Aorta (tissue), 5 donors: ENCODE measurements around the gene DIAPH2. TPM values are rescaled to one million over a fixed set of nuclear protein-coding genes. Genes with fewer than 3 reads are reported as not detected.
"Not testable (repeated sequence)": the region's sequence is repeated elsewhere in the genome, so short reads cannot be mapped to it uniquely, and the experiment has no call there.

ENCODE experiments used
- ATAC-seq: fragments of 200-7000 bp; cut with Tn5 transposase; one replicate; pipeline ENCODE4 v1.9.1; 2022; ENCODE audit warnings: moderate library complexity; ENCODE audit not compliant: low FRiP score
- DNase-seq, 2 donors: peaks; one replicate each; pipeline ENCODE4 v3.0.0-alpha.2; 2020
- H3K27ac ChIP-seq, 2 donors: one replicate each; pipeline ENCODE4 v1.5.1; 2013; ENCODE audit warnings: low read length in 2 of 2, mild to moderate bottlenecking in 2 of 2, moderate library complexity in 2 of 2, control low read depth in 1 of 2, inconsistent platforms in 1 of 2, low read depth in 1 of 2
- H3K27me3 ChIP-seq, 2 donors: one replicate each; pipeline ENCODE4 v1.6.1; 2013; ENCODE audit warnings: control low read depth in 1 of 2, low read length in 1 of 2, mild to moderate bottlenecking in 1 of 2, moderate library complexity in 1 of 2; ENCODE audit not compliant: insufficient read depth in 2 of 2, control insufficient read depth in 1 of 2
- H3K36me3 ChIP-seq, 2 donors: one replicate each; pipeline ENCODE4 v1.6.1; 2013; ENCODE audit warnings: control low read depth in 1 of 2, low read length in 1 of 2, mild to moderate bottlenecking in 1 of 2; ENCODE audit not compliant: insufficient read depth in 2 of 2, control insufficient read depth in 1 of 2
- H3K4me1 ChIP-seq, 2 donors: one replicate each; pipeline ENCODE4 v1.6.1; 2013; ENCODE audit warnings: low read length in 2 of 2, control low read depth in 1 of 2, mild to moderate bottlenecking in 1 of 2, moderate library complexity in 1 of 2; ENCODE audit not compliant: insufficient read depth in 2 of 2, control insufficient read depth in 1 of 2
- H3K4me3 ChIP-seq, 2 donors: one replicate each; pipeline ENCODE4 v1.5.1; 2013; ENCODE audit warnings: low read length in 2 of 2, control low read depth in 1 of 2, mild to moderate bottlenecking in 1 of 2
- H3K9me3 ChIP-seq: one replicate; pipeline ENCODE4 v1.6.1; 2013; ENCODE audit warnings: mild to moderate bottlenecking, low read length; ENCODE audit not compliant: control insufficient read depth
- WGBS, 2 donors: extraction: QIAGEN DNeasy Blood & Tissue Kit; methylation state at CpG; one replicate each; pipeline ENCODE4 v1.1.7; 2013; 5-methylcytosine and 5-hydroxymethylcytosine counted together
- intact Hi-C, 2 donors: fragments of 100-400 bp; cut with DNase I; formaldehyde crosslinking; loops; one replicate each; pipeline versions ENCODE4 v1.14.2 to v1.15.0; 2022
- polyA plus RNA-seq, 2 donors: library from polyadenylated mRNA; stranded (reverse); fragments of 200-250 nt; gene quantifications; one replicate each; pipeline ENCODE4 v1.2.3, GENCODE V29; 2013
- total RNA-seq, 2 donors: library from RNA; stranded (reverse); fragmentation: NEBNext Ultra II Directional; extraction: Animal tissue kit (Norgen Biotek cat#: 25700); gene quantifications; one replicate each; pipeline ENCODE4 v1.2.1, GENCODE V29; 2021
- donor health status: healthy with polysubstance abuse.
- donor health status: Bipolar disorder and iron deficiency.
- donor health status: DM: no; HTN: no; CAD: no.
- donor health status: DM: no; HTN: no; CAD: no.
- donor health status: DM: yes; HTN: yes; CAD: no.

Gene DIAPH2
- total and polyA plus RNA-seq, 4 donors, result 6.5 to 48.4 (median 29.9) TPM

GRCh38 chrX:96843566-96843965 is 158.9 kb downstream of the DIAPH2 start:
- intact Hi-C loops, result no loop called here
- ATAC-seq (no peak), DNase-seq (no peak)
- 47 to 58% methylated on average over 5 of the region's 5 CpGs for WGBS, 2 donors
- H3K9me3 ChIP-seq, result no peaks in the 10 kb centered on the region
- no peaks in the 10 kb centered on the region for H3K36me3 ChIP-seq
- H3K4me3 ChIP-seq, result no peak overlapping the region
- no peaks in the 10 kb centered on the region for H3K4me1 ChIP-seq
- H3K27me3 ChIP-seq, result no peaks in the 10 kb centered on the region
- no peak overlapping the region for H3K27ac ChIP-seq

DNA sequence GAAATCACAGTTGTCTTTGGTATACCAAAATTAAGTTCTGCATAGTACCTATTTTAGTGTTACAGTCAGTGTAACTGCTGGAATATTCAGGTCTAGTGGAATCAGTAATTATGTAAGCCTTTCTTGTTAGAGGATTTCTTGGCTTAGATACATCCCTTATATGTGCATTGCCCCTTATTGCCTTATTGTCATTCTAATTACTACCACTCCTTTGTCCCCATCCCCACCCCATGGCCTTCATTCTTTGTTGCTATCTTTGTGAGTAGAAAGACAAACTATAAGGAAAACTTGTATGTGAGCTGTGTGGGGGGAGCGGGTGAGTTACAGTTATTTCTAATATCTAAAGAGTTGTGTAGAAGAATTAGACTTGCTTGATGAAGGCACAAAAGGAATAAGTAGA is 162.2 kb downstream of the DIAPH2 start:
- no peak overlapping the region for H3K4me3 ChIP-seq
- no peaks in the 10 kb centered on the region for H3K4me1 ChIP-seq
- WGBS, 2 donors, result 83 to 99% methylated on average over 1 of the region's 1 CpG
- H3K9me3 ChIP-seq, result no peaks in the 10 kb centered on the region
- no peak overlapping the region for H3K27ac ChIP-seq
- ATAC-seq, result no peak
- no peaks in the 10 kb centered on the region for H3K36me3 ChIP-seq
- no peaks in the 10 kb centered on the region for H3K27me3 ChIP-seq
- intact Hi-C loops, result no loop called here
- no peak for DNase-seq

GRCh38 chrX:96859422-96859821 is 174.8 kb downstream of the DIAPH2 start:
- DNase-seq, H3K27ac ChIP-seq, intact Hi-C loops, H3K4me3 ChIP-seq, ATAC-seq, H3K4me1 ChIP-seq, H3K27me3 ChIP-seq, H3K9me3 ChIP-seq, H3K36me3 ChIP-seq: not testable (repeated sequence)
- WGBS, 2 donors, result 95 to 100% methylated on average over 4 of the region's 4 CpGs

DNA sequence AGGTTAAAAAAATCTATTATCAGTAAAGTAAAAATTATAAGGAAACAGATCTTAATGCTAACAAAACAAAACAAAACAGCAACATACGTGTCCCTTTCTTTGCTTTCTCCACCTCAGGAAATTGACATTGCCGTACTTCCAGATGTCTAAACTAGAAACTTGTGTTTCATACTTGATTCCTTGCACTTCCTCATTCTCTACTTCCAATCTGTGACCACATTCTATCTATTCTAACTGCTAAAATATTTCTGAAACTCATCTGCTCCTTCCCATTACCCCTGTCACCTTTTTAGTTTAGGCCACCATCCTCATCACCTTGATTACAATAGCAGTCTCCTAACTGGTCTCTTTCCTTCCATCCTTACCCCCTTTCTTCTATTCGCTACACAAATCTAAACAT is 176.6 kb downstream of the DIAPH2 start:
- H3K4me3 ChIP-seq, result no peak overlapping the region
- WGBS, 2 donors, result 78 to 81% methylated on average over 3 of the region's 3 CpGs
- H3K27ac ChIP-seq, result no peak overlapping the region
- no peaks in the 10 kb centered on the region for H3K9me3 ChIP-seq
- DNase-seq (no peak), ATAC-seq (no peak)
- no peaks in the 10 kb centered on the region for H3K36me3 ChIP-seq
- H3K27me3 ChIP-seq, result no peaks in the 10 kb centered on the region
- H3K4me1 ChIP-seq, result no peaks in the 10 kb centered on the region
- intact Hi-C loops, result no loop called here

DNA sequence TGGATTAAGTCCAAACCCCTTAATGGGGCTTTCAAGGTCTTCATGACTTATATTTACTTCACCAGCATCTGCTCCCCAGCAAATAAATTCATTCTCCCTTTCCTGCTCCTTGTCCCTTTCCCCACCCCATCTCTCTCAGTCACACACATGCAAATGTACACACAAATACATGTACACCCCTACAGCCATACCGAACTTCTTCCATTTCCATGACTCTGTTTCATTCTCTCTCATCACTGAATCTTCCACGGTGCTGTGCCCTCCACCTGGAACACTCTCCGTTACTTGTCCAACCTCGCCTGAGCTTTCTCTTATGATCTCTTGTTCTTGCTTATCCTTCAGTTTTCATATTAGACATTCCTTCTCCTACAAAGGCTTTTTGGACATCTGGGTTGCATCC is 177.0 kb downstream of the DIAPH2 start:
- 88 to 97% methylated on average over 4 of the region's 4 CpGs for WGBS, 2 donors
- ATAC-seq, result no peak
- no peak overlapping the region for H3K4me3 ChIP-seq
- H3K36me3 ChIP-seq, result no peaks in the 10 kb centered on the region
- no peaks in the 10 kb centered on the region for H3K4me1 ChIP-seq
- no peaks in the 10 kb centered on the region for H3K9me3 ChIP-seq
- intact Hi-C loops, result no loop called here
- no peak overlapping the region for H3K27ac ChIP-seq
- H3K27me3 ChIP-seq, result no peaks in the 10 kb centered on the region
- no peak for DNase-seq

DNA sequence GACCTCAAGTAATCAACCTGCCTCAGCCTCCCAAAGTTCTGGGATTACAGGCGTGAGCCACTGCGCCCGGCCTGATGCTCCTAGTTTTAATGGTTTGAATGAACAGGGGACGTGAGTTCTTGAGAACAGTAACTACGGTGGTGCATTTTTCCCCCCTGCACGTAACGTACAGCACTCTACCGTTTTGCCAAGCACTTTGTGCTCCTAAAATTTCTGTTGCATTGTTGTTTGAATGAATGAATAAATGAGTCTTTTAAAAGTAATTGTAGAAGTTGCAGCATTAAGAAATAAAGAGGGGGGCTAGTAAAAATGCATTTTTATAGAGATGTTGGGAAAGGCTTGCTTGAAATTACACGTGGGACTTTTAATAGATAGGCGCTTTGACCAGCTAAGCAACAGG is 199.0 kb downstream of the DIAPH2 start, which contains the start of gene RPA4:
Gene RPA4 (plus strand): TSS at position 301 of the 400 bp plus-strand sequence. CDS start 403 bp downstream, outside the sequence.
- Histone ChIP-seq H3K36me3 (peaks cover 0 to 3% of the 10 kb centered on the region in 2 donors), H3K4me1 (no peaks in the 10 kb centered on the region), H3K27ac (no peak within 1 kb of the TSS), H3K9me3 (no peaks in the 10 kb centered on the region), H3K4me3 (no peak within 1 kb of the TSS), H3K27me3 (no peaks in the 10 kb centered on the region)
- 91 to 97% methylated on average over 10 of the region's 10 CpGs for WGBS, 2 donors
- ATAC-seq, result no peak
- no peak for DNase-seq
- intact Hi-C loops, result no loop called here

- intact Hi-C loops, result no loop called here
- no peak overlapping the region for H3K27ac ChIP-seq
- no peaks in the 10 kb centered on the region for H3K4me1 ChIP-seq
- ATAC-seq (no peak), DNase-seq (no peak)
- no peaks in the 10 kb centered on the region for H3K9me3 ChIP-seq
- no peak overlapping the region for H3K4me3 ChIP-seq
- peaks cover 0 to 3% of the 10 kb centered on the region in 2 donors for H3K36me3 ChIP-seq
- WGBS, 2 donors, result 92 to 98% methylated on average over 13 of the region's 13 CpGs
- no peaks in the 10 kb centered on the region for H3K27me3 ChIP-seq
Measured at GRCh38 chrX:96884027-96884426, 199.4 kb downstream of the DIAPH2 start.

GRCh38 chrX:96889726-96890125 is 205.1 kb downstream of the DIAPH2 start:
- H3K27me3 ChIP-seq, result no peaks in the 10 kb centered on the region
- H3K36me3 ChIP-seq, result peaks cover 0 to 1% of the 10 kb centered on the region in 2 donors
- H3K4me3 ChIP-seq, result no peak overlapping the region
- no peaks in the 10 kb centered on the region for H3K4me1 ChIP-seq
- no peaks in the 10 kb centered on the region for H3K9me3 ChIP-seq
- H3K27ac ChIP-seq, result no peak overlapping the region
- ATAC-seq (no peak), DNase-seq (no peak)
- intact Hi-C loops, result no loop called here
- WGBS, 2 donors, result 55 to 57% methylated on average over 1 of the region's 1 CpG

DNA sequence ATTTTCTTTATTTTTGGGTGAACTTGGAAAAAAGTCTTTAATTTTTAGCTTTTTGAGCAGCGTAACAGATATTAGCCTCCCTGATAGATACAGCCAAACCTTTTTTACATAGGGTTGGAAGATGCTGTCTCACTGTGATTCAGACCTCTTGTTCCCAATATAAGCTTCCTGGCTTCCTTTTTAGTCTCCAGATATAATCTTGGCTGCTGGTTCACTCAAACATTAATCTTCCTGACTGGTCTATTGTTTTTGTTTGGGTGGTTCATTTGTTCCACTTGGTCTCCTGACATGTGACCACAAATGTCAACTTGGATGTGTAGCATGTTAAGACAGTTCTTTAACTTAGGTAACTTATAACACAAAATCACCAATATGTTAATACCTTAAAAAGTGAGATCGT is 222.1 kb downstream of the DIAPH2 start:
- Histone ChIP-seq H3K27ac (no peak overlapping the region), H3K36me3 (no peaks in the 10 kb centered on the region), H3K4me1 (no peaks in the 10 kb centered on the region), H3K9me3 (no peaks in the 10 kb centered on the region), H3K27me3 (no peaks in the 10 kb centered on the region), H3K4me3 (no peak overlapping the region)
- intact Hi-C loops, result no loop called here
- 14 to 44% methylated on average over 2 of the region's 2 CpGs for WGBS, 2 donors
- no peak for DNase-seq
- ATAC-seq, result no peak
